Brain microvascular endothelial cell (primary cell): Measurements from ENCODE around the gene SUPT6H.
"Not testable (repeated sequence)": the region's sequence is repeated elsewhere in the genome, so short reads cannot be mapped to it uniquely, and the experiment has no call there.

Experiments used
- DNase-seq: peaks from one replicate; pipeline ENCODE4 v3.0.0-alpha.2; 2020
- H3K27ac ChIP-seq: fragments of 250-450 bp; sonication (Bioruptor Pico); 2 replicates; pipeline ENCODE4 v1.5.1; 2020; ENCODE audit warnings: mild to moderate bottlenecking, moderate library complexity
- H3K27me3 ChIP-seq: fragments of 250-450 bp; sonication (Bioruptor Pico); replicated peaks from 2 replicates; pipeline ENCODE4 v1.5.1; 2020; ENCODE audit warnings: mild to moderate bottlenecking
- H3K36me3 ChIP-seq: fragments of 250-450 bp; sonication (Bioruptor Pico); replicated peaks from 2 replicates; pipeline ENCODE4 v1.5.1; 2020; ENCODE audit warnings: mild to moderate bottlenecking
- H3K4me3 ChIP-seq: 2 replicates; pipeline ENCODE4 v1.5.1; 2011; ENCODE audit warnings: low read depth, mild to moderate bottlenecking, control low read depth, low read length, moderate library complexity
- CTCF ChIP-seq: IDR thresholded peaks from 2 replicates; pipeline ENCODE4 v1.5.1; 2011; ENCODE audit warnings: low read depth, mild to moderate bottlenecking, moderate library complexity, low read length, control low read depth, inconsistent platforms; ENCODE audit errors: missing control alignments
- in situ Hi-C: cut with HindIII; loops from 2 replicates; pipeline ENCODE4 v1.10.0; 2017; ENCODE audit warnings: low sequenced_read_pairs, low pct_ligation_motif_present

Gene SUPT6H

GRCh38 chr17:28657756-28658155, 4.2 kb upstream of the SUPT6H start:
- peaks cover 30% of the 10 kb centered on the region for H3K36me3 ChIP-seq
- no peak overlapping the region for H3K4me3 ChIP-seq
- H3K27ac ChIP-seq: no peak overlapping the region
- TF ChIP-seq CTCF: no peak
- no peaks in the 10 kb centered on the region for H3K27me3 ChIP-seq
- peak; percentile 48 for DNase-seq
- in situ Hi-C loops: no loop called here

GRCh38 chr17:28658342-28658741, 3.7 kb upstream of the SUPT6H start:
- H3K27ac ChIP-seq, in situ Hi-C loops, DNase-seq, H3K4me3 ChIP-seq, H3K27me3 ChIP-seq: not testable (repeated sequence)
- peaks cover 26% of the 10 kb centered on the region for H3K36me3 ChIP-seq

GRCh38 chr17:28658766-28659496, 3.1 kb upstream of the SUPT6H start:
- H3K4me3 ChIP-seq, H3K27me3 ChIP-seq, in situ Hi-C loops, H3K27ac ChIP-seq, DNase-seq: not testable (repeated sequence)
- peaks cover 21% of the 10 kb centered on the region for H3K36me3 ChIP-seq

GRCh38 chr17:28659497-28659881, 2.5 kb upstream of the SUPT6H start:
- H3K4me3 ChIP-seq, H3K27ac ChIP-seq, in situ Hi-C loops, H3K27me3 ChIP-seq, DNase-seq: not testable (repeated sequence)
- H3K36me3 ChIP-seq: peaks cover 20% of the 10 kb centered on the region

- Histone ChIP-seq H3K27ac (peak overlapping the region; percentile 96), H3K36me3 (peaks cover 20% of the 10 kb centered on the region), H3K4me3 (peak overlapping the region; percentile 98), H3K27me3 (no peaks in the 10 kb centered on the region)
- DNase-seq: no peak
- in situ Hi-C loops: no loop called here
- TF ChIP-seq CTCF: no peak
Measured at GRCh38 chr17:28662527-28662829, 473 bp downstream of the SUPT6H start.

- Histone ChIP-seq H3K27me3 (no peaks in the 10 kb centered on the region), H3K4me3 (no peak overlapping the region), H3K36me3 (peaks cover 12% of the 10 kb centered on the region), H3K27ac (no peak overlapping the region)
- DNase-seq: no peak
- in situ Hi-C loops: no loop called here
- no peak for TF ChIP-seq CTCF
Measured at GRCh38 chr17:28663723-28664122, 1.7 kb downstream of the SUPT6H start.

- no peak overlapping the region for H3K4me3 ChIP-seq
- H3K27me3 ChIP-seq: no peaks in the 10 kb centered on the region
- in situ Hi-C loops: no loop called here
- peaks cover 26% of the 10 kb centered on the region for H3K36me3 ChIP-seq
- no peak for DNase-seq
- TF ChIP-seq CTCF: no peak
- no peak overlapping the region for H3K27ac ChIP-seq
Measured at GRCh38 chr17:28665994-28666393, 4.0 kb downstream of the SUPT6H start.
